ENCODE data around the gene RPP14.
A peak's percentile ranks its signal among the peaks of the same experiment; 100 is the strongest.

The RPP14 gene

GRCh38 chr3:58307639-58308215 is 1.7 kb downstream of the RPP14 start:
- no peak overlapping the region for H2AFZ ChIP-seq (ENCODE audit: insufficient read depth, low read length, poor library complexity)
- H3K4me1 ChIP-seq (ENCODE audit: control insufficient read depth in 1 of 2, insufficient read depth in 2 of 2, low read length in 2 of 2) = peaks cover 3 to 6% of the 10 kb centered on the region in 2 experiments
- no peak overlapping the region for H3K14ac ChIP-seq (ENCODE audit: low read length)
- peak overlapping the region; percentile 82 for H3K4me2 ChIP-seq (ENCODE audit: low read length)
- no peak overlapping the region for H2BK12ac ChIP-seq (ENCODE audit: low read length)
- H3K36me3 ChIP-seq (ENCODE audit: control insufficient read depth in 1 of 2, insufficient read depth in 2 of 2, low read length in 2 of 2) = peaks cover 17 to 23% of the 10 kb centered on the region in 2 experiments
- no peak overlapping the region for H3K23ac ChIP-seq (ENCODE audit: low read length)
- H2AK5ac ChIP-seq (ENCODE audit: low read length) = no peak overlapping the region
- H3K79me2 ChIP-seq (ENCODE audit: control insufficient read depth, insufficient read depth, low read length, poor library complexity) = peaks cover 10% of the 10 kb centered on the region
- H2BK120ac ChIP-seq (ENCODE audit: insufficient read depth, low read length, poor library complexity) = no peak overlapping the region
- no CpG with 5 or more reads among the region's 10 CpGs for WGBS (ENCODE audit: extremely low coverage, insufficient coverage, insufficient read length)
- peak overlapping the region; percentile 94 for H3K4ac ChIP-seq (ENCODE audit: low read depth, low read length)
- no peak overlapping the region for H3K4me3 ChIP-seq (ENCODE audit: low read depth, low read length)
- H3K27ac ChIP-seq (ENCODE audit: low read depth, low read length) = no peak overlapping the region
- H3K9ac ChIP-seq (ENCODE audit: low read length) = no peak overlapping the region
- peaks cover 4% of the 10 kb centered on the region for H3K79me1 ChIP-seq (ENCODE audit: low read length)
- H4K12ac ChIP-seq (ENCODE audit: low read depth, low read length) = peak overlapping the region; percentile 51
- H2BK5ac ChIP-seq (ENCODE audit: low read depth, low read length, poor library complexity) = no peak overlapping the region
- H3K9me3 ChIP-seq (ENCODE audit: insufficient read depth, low read depth, low read length) = no peaks in the 10 kb centered on the region
- DNase-seq = peak; percentile 4 to 75
- H3K27me3 ChIP-seq (ENCODE audit: insufficient read depth, low read length) = no peaks in the 10 kb centered on the region
- H3K18ac ChIP-seq (ENCODE audit: low read length) = no peak overlapping the region
- no peak overlapping the region for H4K8ac ChIP-seq (ENCODE audit: low read depth, low read length)
- H4K91ac ChIP-seq (ENCODE audit: low read depth, low read length) = no peak overlapping the region

- peak overlapping the region; percentile 60 for H3K4ac ChIP-seq (ENCODE audit: low read depth, low read length)
- no peak overlapping the region for H4K8ac ChIP-seq (ENCODE audit: low read depth, low read length)
- H3K4me2 ChIP-seq (ENCODE audit: low read length) = no peak overlapping the region
- no CpG with 5 or more reads among the region's 1 CpG for WGBS (ENCODE audit: extremely low coverage, insufficient coverage, insufficient read length)
- no peak overlapping the region for H3K14ac ChIP-seq (ENCODE audit: low read length)
- no peak overlapping the region for H3K23ac ChIP-seq (ENCODE audit: low read length)
- peaks cover 21 to 28% of the 10 kb centered on the region in 2 experiments for H3K36me3 ChIP-seq (ENCODE audit: control insufficient read depth in 1 of 2, insufficient read depth in 2 of 2, low read length in 2 of 2)
- no peak overlapping the region for H4K12ac ChIP-seq (ENCODE audit: low read depth, low read length)
- H3K18ac ChIP-seq (ENCODE audit: low read length) = no peak overlapping the region
- H3K4me1 ChIP-seq (ENCODE audit: control insufficient read depth in 1 of 2, insufficient read depth in 2 of 2, low read length in 2 of 2) = peaks cover 3 to 6% of the 10 kb centered on the region in 2 experiments
- H3K27ac ChIP-seq (ENCODE audit: low read depth, low read length) = no peak overlapping the region
- DNase-seq = no peak
- no peak overlapping the region for H2BK120ac ChIP-seq (ENCODE audit: insufficient read depth, low read length, poor library complexity)
- H2AFZ ChIP-seq (ENCODE audit: insufficient read depth, low read length, poor library complexity) = no peak overlapping the region
- H4K91ac ChIP-seq (ENCODE audit: low read depth, low read length) = no peak overlapping the region
- H3K79me2 ChIP-seq (ENCODE audit: control insufficient read depth, insufficient read depth, low read length, poor library complexity) = peaks cover 10% of the 10 kb centered on the region
- no peak overlapping the region for H2BK5ac ChIP-seq (ENCODE audit: low read depth, low read length, poor library complexity)
- no peak overlapping the region for H2BK12ac ChIP-seq (ENCODE audit: low read length)
- no peaks in the 10 kb centered on the region for H3K9me3 ChIP-seq (ENCODE audit: insufficient read depth, low read depth, low read length)
- H3K9ac ChIP-seq (ENCODE audit: low read length) = no peak overlapping the region
- H3K27me3 ChIP-seq (ENCODE audit: insufficient read depth, low read length) = no peaks in the 10 kb centered on the region
- no peak overlapping the region for H2AK5ac ChIP-seq (ENCODE audit: low read length)
- H3K4me3 ChIP-seq (ENCODE audit: low read depth, low read length) = no peak overlapping the region
- peaks cover 4% of the 10 kb centered on the region for H3K79me1 ChIP-seq (ENCODE audit: low read length)
These were observed 2.7 kb downstream of the RPP14 start for GRCh38 chr3:58308728-58309127.

- H3K4me1 ChIP-seq (ENCODE audit: control insufficient read depth in 1 of 2, insufficient read depth in 2 of 2, low read length in 2 of 2) = no peaks in the 10 kb centered on the region
- H3K18ac ChIP-seq (ENCODE audit: low read length) = no peak overlapping the region
- H2BK120ac ChIP-seq (ENCODE audit: insufficient read depth, low read length, poor library complexity) = no peak overlapping the region
- no peak overlapping the region for H3K27ac ChIP-seq (ENCODE audit: low read depth, low read length)
- no peak overlapping the region for H3K23ac ChIP-seq (ENCODE audit: low read length)
- no peaks in the 10 kb centered on the region for H3K79me2 ChIP-seq (ENCODE audit: control insufficient read depth, insufficient read depth, low read length, poor library complexity)
- no peaks in the 10 kb centered on the region for H3K79me1 ChIP-seq (ENCODE audit: low read length)
- H4K91ac ChIP-seq (ENCODE audit: low read depth, low read length) = no peak overlapping the region
- H3K27me3 ChIP-seq (ENCODE audit: insufficient read depth, low read length) = no peaks in the 10 kb centered on the region
- H3K9ac ChIP-seq (ENCODE audit: low read length) = peak overlapping the region; percentile 59
- H2BK12ac ChIP-seq (ENCODE audit: low read length) = no peak overlapping the region
- H3K36me3 ChIP-seq (ENCODE audit: control insufficient read depth in 1 of 2, insufficient read depth in 2 of 2, low read length in 2 of 2) = peaks cover 17 to 28% of the 10 kb centered on the region in 2 experiments
- DNase-seq = no peak
- H2AK5ac ChIP-seq (ENCODE audit: low read length) = no peak overlapping the region
- H3K4me3 ChIP-seq (ENCODE audit: low read depth, low read length) = no peak overlapping the region
- H3K9me3 ChIP-seq (ENCODE audit: insufficient read depth, low read depth, low read length) = no peaks in the 10 kb centered on the region
- no peak overlapping the region for H4K8ac ChIP-seq (ENCODE audit: low read depth, low read length)
- no peak overlapping the region for H3K14ac ChIP-seq (ENCODE audit: low read length)
- no peak overlapping the region for H2AFZ ChIP-seq (ENCODE audit: insufficient read depth, low read length, poor library complexity)
- H4K12ac ChIP-seq (ENCODE audit: low read depth, low read length) = no peak overlapping the region
- no peak overlapping the region for H2BK5ac ChIP-seq (ENCODE audit: low read depth, low read length, poor library complexity)
- H3K4me2 ChIP-seq (ENCODE audit: low read length) = no peak overlapping the region
- no CpG with 5 or more reads among the region's 2 CpGs for WGBS (ENCODE audit: extremely low coverage, insufficient coverage, insufficient read length)
- H3K4ac ChIP-seq (ENCODE audit: low read depth, low read length) = no peak overlapping the region
These were observed 11.8 kb downstream of the RPP14 start for GRCh38 chr3:58317811-58318210.

- peaks cover 6 to 16% of the 10 kb centered on the region in 2 experiments for H3K36me3 ChIP-seq (ENCODE audit: control insufficient read depth in 1 of 2, insufficient read depth in 2 of 2, low read length in 2 of 2)
- H3K4me1 ChIP-seq (ENCODE audit: control insufficient read depth in 1 of 2, insufficient read depth in 2 of 2, low read length in 2 of 2) = no peaks in the 10 kb centered on the region
- DNase-seq = no peak
- H2AFZ ChIP-seq (ENCODE audit: insufficient read depth, low read length, poor library complexity) = no peak overlapping the region
- H3K9me3 ChIP-seq (ENCODE audit: insufficient read depth, low read depth, low read length) = no peaks in the 10 kb centered on the region
- H3K14ac ChIP-seq (ENCODE audit: low read length) = no peak overlapping the region
- H4K91ac ChIP-seq (ENCODE audit: low read depth, low read length) = no peak overlapping the region
- no peak overlapping the region for H3K18ac ChIP-seq (ENCODE audit: low read length)
- H4K8ac ChIP-seq (ENCODE audit: low read depth, low read length) = no peak overlapping the region
- H2BK120ac ChIP-seq (ENCODE audit: insufficient read depth, low read length, poor library complexity) = no peak overlapping the region
- H2AK5ac ChIP-seq (ENCODE audit: low read length) = no peak overlapping the region
- no peak overlapping the region for H3K23ac ChIP-seq (ENCODE audit: low read length)
- no peak overlapping the region for H3K9ac ChIP-seq (ENCODE audit: low read length)
- no CpG with 5 or more reads among the region's 7 CpGs for WGBS (ENCODE audit: extremely low coverage, insufficient coverage, insufficient read length)
- no peak overlapping the region for H3K4me2 ChIP-seq (ENCODE audit: low read length)
- no peaks in the 10 kb centered on the region for H3K79me2 ChIP-seq (ENCODE audit: control insufficient read depth, insufficient read depth, low read length, poor library complexity)
- no peak overlapping the region for H2BK5ac ChIP-seq (ENCODE audit: low read depth, low read length, poor library complexity)
- H4K12ac ChIP-seq (ENCODE audit: low read depth, low read length) = no peak overlapping the region
- no peaks in the 10 kb centered on the region for H3K27me3 ChIP-seq (ENCODE audit: insufficient read depth, low read length)
- no peaks in the 10 kb centered on the region for H3K79me1 ChIP-seq (ENCODE audit: low read length)
- H3K4ac ChIP-seq (ENCODE audit: low read depth, low read length) = no peak overlapping the region
- no peak overlapping the region for H3K27ac ChIP-seq (ENCODE audit: low read depth, low read length)
- no peak overlapping the region for H2BK12ac ChIP-seq (ENCODE audit: low read length)
- no peak overlapping the region for H3K4me3 ChIP-seq (ENCODE audit: low read depth, low read length)
These were observed 15.7 kb downstream of the RPP14 start for GRCh38 chr3:58321791-58322190.
